WTC11 (cell line): ENCODE data around the gene SERF2.

Experiments used
- ARID4B ChIP-seq: sonication (generic); formaldehyde crosslinking; IDR thresholded peaks from 2 replicates; pipeline ENCODE4 v1.8.0; 2023; ENCODE audit warnings: missing genetic modification reagents, mild to moderate bottlenecking, borderline replicate concordance
- CTCF ChIP-seq: fragments of 200-600 bp; IDR thresholded peaks from 2 replicates; pipeline ENCODE4 v1.8.0; 2022; ENCODE audit warnings: antibody characterized with exemption
- ESRRA ChIP-seq: sonication (generic); formaldehyde crosslinking; IDR thresholded peaks from 2 replicates; pipeline ENCODE4 v1.8.1; 2022; ENCODE audit warnings: mild to moderate bottlenecking, missing genetic modification reagents, borderline replicate concordance
- ETV6 ChIP-seq: sonication (generic); formaldehyde crosslinking; IDR thresholded peaks from 2 replicates; pipeline ENCODE4 v1.8.1; 2022; ENCODE audit warnings: mild to moderate bottlenecking, missing genetic modification reagents
- IRF1 ChIP-seq: sonication (generic); formaldehyde crosslinking; IDR thresholded peaks from 2 replicates; pipeline ENCODE4 v1.8.0; 2023; ENCODE audit warnings: missing genetic modification reagents
- JUN ChIP-seq: sonication (generic); formaldehyde crosslinking; IDR thresholded peaks from 2 replicates; pipeline ENCODE4 v1.8.0; 2023; ENCODE audit warnings: mild to moderate bottlenecking, missing genetic modification reagents
- NFE2L1 ChIP-seq: sonication (generic); formaldehyde crosslinking; IDR thresholded peaks from 2 replicates; pipeline ENCODE4 v1.8.1; 2023; ENCODE audit warnings: missing genetic modification reagents
- SMAD4 ChIP-seq: sonication (generic); formaldehyde crosslinking; IDR thresholded peaks from 2 replicates; pipeline ENCODE4 v1.8.0; 2022; ENCODE audit warnings: mild to moderate bottlenecking, missing genetic modification reagents
- USF2 ChIP-seq: sonication (generic); formaldehyde crosslinking; IDR thresholded peaks from 2 replicates; pipeline ENCODE4 v1.8.1; 2023; ENCODE audit warnings: mild to moderate bottlenecking, missing genetic modification reagents, moderate library complexity
- ZNF317 ChIP-seq: sonication (generic); formaldehyde crosslinking; IDR thresholded peaks from 2 replicates; pipeline ENCODE4 v1.8.1; 2023; ENCODE audit warnings: low read depth, mild to moderate bottlenecking, moderate library complexity, missing genetic modification reagents, borderline replicate concordance
- ZNF425 ChIP-seq: fragments of 250-450 bp; sonication (Bioruptor Pico); conservative IDR thresholded peaks from 2 replicates; pipeline ENCODE4 v1.9.0; 2021; ENCODE audit warnings: mild to moderate bottlenecking

GRCh38 chr15:43794269-43795037 is 2.3 kb downstream of the SERF2 start:
- no peak for TF ChIP-seq CTCF
- TF ChIP-seq ETV6 (CRISPR knock-in tag), result no peak
- TF ChIP-seq ARID4B (CRISPR knock-in tag), result no peak
- TF ChIP-seq IRF1 (CRISPR knock-in tag), result no peak
- no peak for TF ChIP-seq NFE2L1
- TF ChIP-seq SMAD4 (CRISPR knock-in tag), result no peak
- no peak for TF ChIP-seq ZNF425 (CRISPR knock-in tag)
- no peak for TF ChIP-seq JUN (CRISPR knock-in tag)
- no peak for TF ChIP-seq ESRRA
- no peak for TF ChIP-seq ZNF317 (CRISPR knock-in tag)
- no peak for TF ChIP-seq USF2 (CRISPR knock-in tag)
